Fibroblast of the conjunctiva (primary cell): Measurements from ENCODE around the gene SPEF1.
"Not testable (repeated sequence)": the region's sequence is repeated elsewhere in the genome, so short reads cannot be mapped to it uniquely, and the experiment has no call there.

ENCODE experiments used
- DNase-seq: peaks from one replicate; pipeline ENCODE4 v3.0.0-alpha.2; 2010; ENCODE audit warnings: low read depth

Gene SPEF1, protein sequence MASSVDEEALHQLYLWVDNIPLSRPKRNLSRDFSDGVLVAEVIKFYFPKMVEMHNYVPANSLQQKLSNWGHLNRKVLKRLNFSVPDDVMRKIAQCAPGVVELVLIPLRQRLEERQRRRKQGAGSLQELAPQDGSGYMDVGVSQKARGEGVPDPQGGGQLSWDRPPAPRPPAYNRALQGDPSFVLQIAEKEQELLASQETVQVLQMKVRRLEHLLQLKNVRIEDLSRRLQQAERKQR

GRCh38 chr20:3781153-3781910 lies at the start of gene SPEF1:
TSS of gene SPEF1 (minus strand) at chr20:3781448. CDS start at chr20:3781287, 161 bp downstream.
- DNase-seq = peak; percentile 86

DNA sequence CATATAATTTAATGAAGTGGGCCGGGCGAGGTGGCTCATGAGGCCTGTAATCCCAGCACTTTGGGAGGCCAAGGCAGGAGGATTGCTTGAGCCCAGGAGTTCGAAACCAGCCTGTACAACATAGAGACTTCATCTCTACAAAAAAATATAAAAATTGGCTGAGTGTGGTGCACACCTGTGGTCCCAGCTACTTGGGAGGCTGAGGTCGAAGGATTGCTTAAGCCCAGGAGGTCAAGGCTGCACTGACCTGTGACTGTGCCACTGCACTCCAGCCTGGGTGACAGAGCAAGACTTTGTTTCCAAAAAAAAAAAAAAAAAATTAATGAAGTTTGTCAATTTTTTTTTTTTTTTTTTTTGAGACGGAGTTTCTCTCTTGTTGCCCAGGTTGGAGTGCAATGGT lies 48.6 kb upstream of the SPEF1 start:
- not testable (repeated sequence) for DNase-seq

- no peak for DNase-seq
Measured at GRCh38 chr20:3828798-3829197, 47.5 kb upstream of the SPEF1 start.

DNA sequence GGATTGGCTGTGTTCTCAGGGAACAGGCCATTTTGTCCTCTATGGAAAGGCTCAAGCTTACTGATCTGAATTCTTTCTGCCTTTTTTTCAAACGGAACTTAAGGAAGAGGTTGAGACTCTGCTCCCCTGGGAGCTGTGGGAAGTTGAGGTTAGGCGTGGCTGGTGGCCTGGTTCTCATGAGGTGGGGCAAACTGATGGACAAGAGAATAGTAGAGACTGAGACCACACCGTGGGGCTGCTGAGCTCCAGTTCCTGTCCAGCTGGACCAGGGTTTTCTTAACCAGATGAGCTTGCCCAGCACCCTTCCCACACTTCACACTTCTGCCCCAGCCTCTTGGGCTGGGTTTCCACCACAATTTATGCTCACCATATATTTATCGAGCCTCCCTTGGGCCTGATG lies 45.2 kb upstream of the SPEF1 start:
- DNase-seq = no peak

DNA sequence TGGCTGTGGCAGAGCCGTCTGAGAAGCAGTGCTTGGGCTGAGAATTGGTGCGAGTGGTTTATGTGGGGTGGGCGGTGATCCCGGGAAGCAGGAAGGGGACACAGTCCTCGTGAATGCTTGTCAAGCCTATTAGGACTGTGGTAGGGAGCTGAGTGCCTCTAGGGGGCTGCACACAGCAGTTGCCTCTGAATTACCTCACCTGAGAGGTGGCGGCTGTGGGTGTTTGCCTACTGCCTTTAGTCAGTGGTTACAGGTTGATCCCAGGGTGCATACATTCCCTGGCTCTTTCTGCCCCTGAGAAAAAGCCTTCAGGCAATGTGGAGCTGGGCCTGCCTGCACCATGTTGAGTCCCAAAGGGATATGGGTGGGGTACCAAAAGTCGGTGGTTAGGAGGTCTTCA lies 44.3 kb upstream of the SPEF1 start:
- DNase-seq = no peak

DNA sequence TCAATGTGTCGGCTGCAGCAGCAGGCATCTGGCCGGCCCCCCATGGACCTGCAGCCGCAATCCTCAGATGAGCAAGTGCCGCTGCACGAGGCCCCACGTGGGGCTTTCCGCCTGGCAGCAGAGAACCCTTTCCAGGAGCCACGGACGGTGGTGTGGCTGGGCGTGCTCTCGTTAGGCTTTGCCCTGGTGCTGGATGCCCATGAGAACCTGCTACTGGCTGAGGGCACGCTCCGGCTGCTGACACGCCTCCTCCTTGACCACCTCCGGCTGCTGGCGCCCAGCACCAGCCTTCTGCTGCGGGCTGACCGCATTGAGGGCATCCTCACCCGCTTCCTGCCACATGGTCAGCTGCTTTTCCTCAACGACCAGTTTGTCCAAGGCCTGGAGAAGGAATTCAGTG lies 42.6 kb upstream of the SPEF1 start:
- no peak for DNase-seq

GRCh38 chr20:3821996-3822395 lies 40.7 kb upstream of the SPEF1 start:
- DNase-seq = no peak

GRCh38 chr20:3820901-3821727 lies 39.9 kb upstream of the SPEF1 start:
- no peak for DNase-seq

GRCh38 chr20:3820048-3820900 lies 39.0 kb upstream of the SPEF1 start, which contains the start of gene AP5S1:
TSS of gene AP5S1 (plus strand) at chr20:3820547. CDS start at chr20:3822118, 1,571 bp downstream.
- peak; percentile 89 for DNase-seq

- no peak for DNase-seq
Measured at GRCh38 chr20:3819411-3820047, 38.3 kb upstream of the SPEF1 start.

- peak; percentile 56 for DNase-seq
Measured at GRCh38 chr20:3818155-3819151, 37.2 kb upstream of the SPEF1 start.

- DNase-seq = no peak
Measured at GRCh38 chr20:3815703-3816315, 34.6 kb upstream of the SPEF1 start.

DNA sequence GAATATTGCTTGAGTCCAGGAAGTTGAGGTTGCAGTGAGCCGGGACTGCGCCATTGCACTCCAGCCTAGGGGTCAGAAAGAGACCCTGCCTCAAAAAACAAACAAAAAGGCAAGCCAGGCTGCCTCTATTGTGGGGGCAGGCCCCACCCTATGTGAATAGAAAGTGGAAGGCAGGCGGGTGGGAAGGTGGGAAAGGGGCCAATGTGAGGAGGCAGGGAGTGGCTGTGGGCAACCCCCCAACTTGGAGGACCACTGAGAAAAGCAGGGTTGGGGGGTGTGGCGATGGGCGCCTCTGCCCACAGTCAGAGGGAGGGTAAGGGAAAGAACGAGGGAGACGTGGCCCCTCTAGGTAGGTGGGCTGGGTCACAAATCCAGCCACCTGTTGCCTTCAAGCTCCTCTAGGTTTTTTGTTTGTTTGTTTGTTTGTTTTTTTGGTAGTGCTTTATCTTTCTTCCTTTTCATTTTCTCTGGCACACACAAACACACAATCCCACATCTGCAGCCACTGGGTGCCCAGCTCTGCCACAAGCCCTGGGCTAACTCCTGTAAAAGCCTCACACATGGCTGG lies 33.8 kb upstream of the SPEF1 start:
- no peak for DNase-seq

GRCh38 chr20:3813848-3814581 lies 32.8 kb upstream of the SPEF1 start:
- no peak for DNase-seq

DNA sequence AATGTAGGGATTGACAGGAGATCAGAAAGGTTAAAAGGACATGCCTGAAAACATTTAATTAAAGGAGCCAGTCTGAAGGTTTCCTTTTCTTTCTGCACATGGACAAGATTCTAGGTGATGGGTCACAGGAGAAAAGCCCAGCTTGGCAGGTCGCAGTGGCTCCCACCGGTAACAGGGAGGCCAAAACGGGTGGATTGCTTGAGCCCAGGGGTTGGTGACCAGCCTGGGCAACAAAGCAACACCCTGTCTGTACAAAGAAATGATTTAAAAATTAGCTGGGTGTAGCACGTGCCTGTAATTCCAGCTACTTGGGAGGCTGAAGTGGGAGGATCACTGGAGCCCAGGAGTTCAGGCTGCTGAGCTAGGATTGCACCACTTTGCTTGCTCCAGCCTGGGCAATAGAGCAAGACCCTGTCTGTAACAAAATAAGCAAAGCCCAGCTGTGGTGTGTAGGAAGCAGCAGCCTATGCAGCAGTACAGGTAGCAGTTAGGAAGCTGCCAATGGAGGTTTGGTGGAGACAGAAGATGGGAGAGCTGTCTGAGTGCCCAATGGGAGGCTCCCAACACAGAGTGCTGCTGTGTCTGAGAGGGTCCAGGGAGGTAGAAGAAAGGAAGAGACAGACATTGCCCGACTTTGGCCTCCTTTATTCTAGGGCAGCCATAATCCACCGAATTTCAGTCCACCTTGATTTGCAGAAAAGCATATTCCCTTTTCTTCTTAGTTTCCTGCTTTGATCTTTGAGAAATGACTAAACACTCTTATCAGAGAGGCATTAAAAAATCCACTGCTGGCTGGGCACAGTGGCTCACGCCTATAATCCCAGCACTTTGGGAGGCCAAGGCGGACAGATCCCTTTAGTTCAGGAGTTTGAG lies 32.0 kb upstream of the SPEF1 start:
- DNase-seq = no peak

- DNase-seq = no peak
Measured at GRCh38 chr20:3812259-3812681, 31.0 kb upstream of the SPEF1 start.

- peak; percentile 99 for DNase-seq
Measured at GRCh38 chr20:3811467-3812258, 30.4 kb upstream of the SPEF1 start.
